K562 (cell line): ENCODE measurements around the gene TTC9C. TPM values are rescaled to one million over a fixed set of nuclear protein-coding genes. Genes with fewer than 3 reads are reported as not detected.

Experiments
- ARID4B ChIP-seq: sonication (generic); formaldehyde crosslinking; IDR thresholded peaks from 2 replicates; pipeline ENCODE4 v1.8.0; 2022; ENCODE audit warnings: mild to moderate bottlenecking, missing genetic modification reagents
- CHD1 ChIP-seq: fragments of 200-600 bp; sonication (generic); IDR thresholded peaks from one replicate; pipeline ENCODE4 v1.6.1; 2012; ENCODE audit warnings: mild to moderate bottlenecking, moderate library complexity, low read length, inconsistent platforms
- DACH1 ChIP-seq: fragments of 450-650 bp; IDR thresholded peaks from 2 replicates; pipeline ENCODE4 v1.6.1; 2018; ENCODE audit not compliant: partially characterized antibody
- ERF ChIP-seq: fragments of 450-650 bp; formaldehyde crosslinking; IDR thresholded peaks from 2 replicates; pipeline ENCODE4 v1.4.0; 2020; ENCODE audit warnings: mild to moderate bottlenecking, mixed read lengths
- GATAD2A ChIP-seq: fragments of 450-650 bp; IDR thresholded peaks from 2 replicates; pipeline ENCODE4 v1.6.1; 2017
- JUND ChIP-seq, 2 experiments: IDR thresholded peaks; 2 replicates in 1 of 2; 3 replicates in 1 of 2; pipeline ENCODE4 v1.6.1; 2011; ENCODE audit warnings: borderline replicate concordance in 2 of 2, low read depth in 2 of 2, low read length in 2 of 2, improper control_type of control experiment in 1 of 2, missing biosample characterization in 1 of 2, missing genetic modification characterization in 1 of 2, missing genetic modification reagents in 1 of 2
- KLF13 ChIP-seq: fragments of 450-650 bp; IDR thresholded peaks from 2 replicates; pipeline ENCODE4 v1.6.1; 2016; ENCODE audit warnings: missing genetic modification characterization, low read depth, mild to moderate bottlenecking, missing compliant biosample characterization, moderate library complexity, borderline replicate concordance
- MED1 ChIP-seq: sonication (generic); formaldehyde crosslinking; IDR thresholded peaks from 2 replicates; pipeline ENCODE4 v1.8.1; 2023; ENCODE audit warnings: missing genetic modification reagents, borderline replicate concordance
- NR2F6 ChIP-seq: fragments of 450-650 bp; formaldehyde crosslinking; IDR thresholded peaks from 2 replicates; pipeline ENCODE4 v1.4.0; 2020; ENCODE audit warnings: mild to moderate bottlenecking
- PCBP2 ChIP-seq: fragments of 200-400 bp; formaldehyde crosslinking; IDR thresholded peaks from 2 replicates; pipeline ENCODE4 v1.6.1; 2018; ENCODE audit warnings: low read length, low read depth, mild to moderate bottlenecking, moderate library complexity; ENCODE audit not compliant: poor library complexity, severe bottlenecking
- POLR2AphosphoS2 ChIP-seq: IDR thresholded peaks from 2 replicates; pipeline ENCODE4 v1.6.1; 2012; ENCODE audit warnings: low read length, improper control_type of control experiment
- PTBP1 ChIP-seq: fragments of 200-400 bp; formaldehyde crosslinking; IDR thresholded peaks from 2 replicates; pipeline ENCODE4 v1.6.1; 2017; ENCODE audit warnings: low read depth, low read length
- RBBP5 ChIP-seq: fragments of 200-600 bp; sonication (generic); IDR thresholded peaks from 2 replicates; pipeline ENCODE4 v1.6.1; 2012; ENCODE audit warnings: borderline replicate concordance, mild to moderate bottlenecking, low read length, control low read depth, inconsistent platforms; ENCODE audit not compliant: insufficient read depth, poor library complexity, severe bottlenecking
- RBM15 ChIP-seq: fragments of 200-400 bp; formaldehyde crosslinking; IDR thresholded peaks from 2 replicates; pipeline ENCODE4 v1.6.1; 2018; ENCODE audit warnings: mild to moderate bottlenecking, low read length, moderate library complexity; ENCODE audit not compliant: insufficient read depth
- SLC30A9 ChIP-seq: fragments of 250-450 bp; sonication (Bioruptor Pico); IDR thresholded peaks from 2 replicates; pipeline ENCODE4 v1.8.0; 2022; ENCODE audit warnings: mild to moderate bottlenecking, moderate library complexity
- SNRNP70 ChIP-seq: fragments of 200-400 bp; formaldehyde crosslinking; optimal IDR thresholded peaks from 2 replicates; pipeline ENCODE3; 2017; ENCODE audit warnings: low read depth, low read length
- ZBTB1 ChIP-seq: sonication (generic); formaldehyde crosslinking; IDR thresholded peaks from 2 replicates; pipeline ENCODE4 v1.8.1; 2023; ENCODE audit warnings: missing genetic modification reagents, low read depth, mild to moderate bottlenecking, borderline replicate concordance
- ZBTB17 ChIP-seq: fragments of 450-650 bp; formaldehyde crosslinking; IDR thresholded peaks from 2 replicates; pipeline ENCODE4 v1.4.0; 2020; ENCODE audit warnings: mild to moderate bottlenecking
- ZFX ChIP-seq: sonication (generic); formaldehyde crosslinking; IDR thresholded peaks from 2 replicates; pipeline ENCODE4 v1.8.0; 2022; ENCODE audit warnings: mild to moderate bottlenecking, missing genetic modification reagents, moderate library complexity
- ZNF263 ChIP-seq: sonication (generic); formaldehyde crosslinking; IDR thresholded peaks from 2 replicates; pipeline ENCODE4 v1.8.0; 2022; ENCODE audit warnings: mild to moderate bottlenecking, missing genetic modification reagents, borderline replicate concordance
- ZNF766 ChIP-seq: fragments of 200-800 bp; sonication (Bioruptor generic); conservative IDR thresholded peaks from 2 replicates; pipeline ENCODE4 v1.6.1; 2016; ENCODE audit warnings: missing genetic modification characterization, missing compliant biosample characterization
- polyA plus RNA-seq, 8 experiments: library from polyadenylated mRNA; depleted of rRNA in 4 of 8; stranded (reverse) in 5 of 8; unstranded in 3 of 8; fragments of >200 nt; fragmentation: Nextera tagmentation in 2 of 8; fragmentation: Illumina TruSeq in 1 of 8; extraction: Ambion mirVana in 2 of 8; extraction: Trizol in 1 of 8; gene quantifications; 2 replicates each; pipeline versions ENCODE4 v1.2.1 to v1.2.3, GENCODE V29; 2011 to 2014; ENCODE audit warnings: inconsistent platforms in 1 of 8, missing spikeins in 1 of 8
- total RNA-seq, 7 experiments: library from RNA; depleted of rRNA in 6 of 7; stranded (reverse); fragments of >200 nt in 6 of 7; fragmentation: Illumina TruSeq in 2 of 7; extraction: Trizol in 2 of 7; gene quantifications; 2 replicates each; pipeline versions ENCODE4 v1.2.1 to v1.2.3, GENCODE V29; 2011 to 2021; ENCODE audit warnings: low replicate concordance in 1 of 7
- TF ChIP-seq, protein P1 (sequence below), 2 experiments: fragments of 450-650 bp in 1 of 2; sonication (generic) in 1 of 2; formaldehyde crosslinking in 1 of 2; IDR thresholded peaks in 1 of 2; conservative IDR thresholded peaks in 1 of 2; 2 replicates each; pipeline versions ENCODE4 v1.6.1 to v1.8.1; 2016 to 2023; ENCODE audit warnings: mild to moderate bottlenecking in 2 of 2, moderate library complexity in 2 of 2, inconsistent platforms in 1 of 2, missing genetic modification reagents in 1 of 2

The TTC9C gene
- total and polyA plus RNA-seq, 9 of the 15 experiments (the other 6 are each of a cell fraction or from before 2014, with no cell fraction given) = 32.8 to 59.0 (median 37.1) TPM

DNA sequence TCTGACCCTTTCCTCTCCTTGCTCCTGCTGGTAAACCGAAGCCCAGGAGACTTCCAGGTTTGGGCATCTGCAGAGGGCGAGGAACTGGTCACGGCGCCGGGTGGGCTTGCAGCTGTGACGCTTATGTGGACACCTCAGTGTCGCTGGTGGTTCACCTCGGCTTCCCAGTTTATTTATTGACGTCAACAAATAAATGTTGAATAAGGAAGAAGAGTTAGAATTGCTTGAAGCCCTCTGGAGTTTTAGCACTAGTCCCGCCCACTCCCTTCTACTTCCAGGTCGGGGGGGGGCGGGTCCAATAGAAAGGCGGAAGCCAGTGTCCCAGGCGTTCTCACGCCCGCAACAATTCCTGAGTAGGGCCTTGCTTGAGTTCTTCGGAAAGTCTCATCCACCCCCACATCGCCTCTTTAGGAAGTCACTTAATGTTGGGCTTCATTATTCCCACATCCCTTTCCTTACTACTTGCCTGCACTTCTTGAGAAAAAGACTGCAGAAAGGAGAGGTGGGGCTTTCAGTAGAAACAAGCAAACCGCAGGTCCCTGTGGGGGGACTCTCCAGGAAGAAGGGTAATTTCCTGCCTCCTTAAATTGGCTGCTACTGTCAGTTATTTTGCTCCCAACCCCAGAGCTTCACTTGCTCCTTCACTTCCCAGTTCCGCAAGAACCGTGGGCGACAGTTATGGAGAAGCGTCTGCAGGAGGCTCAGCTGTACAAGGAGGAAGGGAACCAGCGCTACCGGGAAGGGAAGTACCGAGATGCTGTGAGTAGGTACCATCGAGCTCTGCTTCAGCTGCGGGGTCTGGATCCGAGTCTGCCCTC is at the start of gene TTC9C (continued):
- TF ChIP-seq ARID4B (CRISPR knock-in tag) = peak; percentile 80
- TF ChIP-seq PCBP2 = no peak
- no peak for TF ChIP-seq NR2F6 (CRISPR knock-in tag)
- TF ChIP-seq ZBTB17 (CRISPR knock-in tag) = no peak
- peak; percentile 50 for TF ChIP-seq ZFX
- TF ChIP-seq RBBP5 = peak; percentile 59
- TF ChIP-seq SLC30A9 = no peak
- no peak for TF ChIP-seq JUND (IDR thresholded peaks at IDR 0.05; ENCODE audit: borderline replicate concordance, low read depth, low read length)
- peak; percentile 45; the same call in 1 of the 3 replicates for TF ChIP-seq JUND (tag; IDR thresholded peaks at IDR 0.05; ENCODE audit: borderline replicate concordance, low read depth, low read length)
- TF ChIP-seq GATAD2A = no peak
- TF ChIP-seq ZBTB1 (CRISPR knock-in tag) = no peak
- TF ChIP-seq KLF13 = peak; percentile 96
- TF ChIP-seq DACH1 = no peak
- TF ChIP-seq SNRNP70 = no peak
- no peak for TF ChIP-seq RBM15
- peak; percentile 57 for TF ChIP-seq CHD1
- TF ChIP-seq MED1 (CRISPR knock-in tag) = no peak
- 0 out of 2 replicates have a peak, but pooled peaks have one; percentile 3 for TF ChIP-seq ZNF263 (CRISPR knock-in tag)
- no peak for TF ChIP-seq PTBP1
- no peak for TF ChIP-seq ZNF766 (CRISPR knock-in tag)
- TF ChIP-seq, protein P1, sequence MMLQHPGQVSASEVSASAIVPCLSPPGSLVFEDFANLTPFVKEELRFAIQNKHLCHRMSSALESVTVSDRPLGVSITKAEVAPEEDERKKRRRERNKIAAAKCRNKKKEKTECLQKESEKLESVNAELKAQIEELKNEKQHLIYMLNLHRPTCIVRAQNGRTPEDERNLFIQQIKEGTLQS (IDR thresholded peaks at IDR 0.05) = 0 out of 2 replicates have a peak, but pooled peaks have one; percentile 5
- TF ChIP-seq, protein P1 (CRISPR knock-in tag; conservative IDR thresholded peaks at IDR 0.05) = no peak
- TF ChIP-seq ERF (CRISPR knock-in tag) = 0 out of 2 replicates have a peak, but pooled peaks have one; percentile 79
- TF ChIP-seq POLR2AphosphoS2 = no peak; the same call in 1 of the 2 replicates
